BJ (cell line): Measurements from ENCODE around the gene NABP1. TPM values are rescaled to one million over a fixed set of nuclear protein-coding genes. Genes with fewer than 3 reads are reported as not detected.

ENCODE experiments used
- CTCF ChIA-PET: fragments of 350-600 bp; formaldehyde crosslinking; extraction: SDS; loops from one replicate; lab custom pipeline; 2021; ENCODE audit warnings: antibody characterized with exemption, inconsistent platforms; lab: Yijun Ruan, JAX
- POLR2A ChIA-PET: fragments of 300-600 bp; sonication (Branson Sonifier 250); formaldehyde crosslinking; extraction: SDS; loops from one replicate; lab custom pipeline; 2021; ENCODE audit warnings: antibody characterized with exemption; lab: Charles Lee
- DNase-seq: peaks from one replicate; pipeline ENCODE4 v3.0.0-alpha.2; 2011; ENCODE audit warnings: low read depth
- H3K27me3 ChIP-seq: 2 replicates; pipeline ENCODE4 v1.6.0; 2011; ENCODE audit warnings: low read length; ENCODE audit not compliant: control insufficient read depth, insufficient read depth
- H3K36me3 ChIP-seq: 2 replicates; pipeline ENCODE4 v1.5.1; 2011; ENCODE audit warnings: low read length; ENCODE audit not compliant: control insufficient read depth, insufficient read depth
- H3K4me3 ChIP-seq: 2 replicates; pipeline ENCODE4 v1.5.1; 2011; ENCODE audit warnings: low read depth, mild to moderate bottlenecking, control low read depth, low read length
- polyA plus RNA-seq: library from polyadenylated mRNA; depleted of rRNA; stranded (reverse); fragments of >200 nt; gene quantifications from 2 replicates; pipeline ENCODE4 v1.2.3, GENCODE V29; 2011
- TF ChIP-seq, protein P1 (sequence below): IDR thresholded peaks from 2 replicates; pipeline ENCODE4 v1.5.1; 2011; ENCODE audit warnings: low read depth, mild to moderate bottlenecking, control low read depth, inconsistent platforms, low read length, moderate library complexity; ENCODE audit not compliant: insufficient read depth

The NABP1 gene
- polyA plus RNA-seq, 1 experiment: 63.8 TPM

DNA sequence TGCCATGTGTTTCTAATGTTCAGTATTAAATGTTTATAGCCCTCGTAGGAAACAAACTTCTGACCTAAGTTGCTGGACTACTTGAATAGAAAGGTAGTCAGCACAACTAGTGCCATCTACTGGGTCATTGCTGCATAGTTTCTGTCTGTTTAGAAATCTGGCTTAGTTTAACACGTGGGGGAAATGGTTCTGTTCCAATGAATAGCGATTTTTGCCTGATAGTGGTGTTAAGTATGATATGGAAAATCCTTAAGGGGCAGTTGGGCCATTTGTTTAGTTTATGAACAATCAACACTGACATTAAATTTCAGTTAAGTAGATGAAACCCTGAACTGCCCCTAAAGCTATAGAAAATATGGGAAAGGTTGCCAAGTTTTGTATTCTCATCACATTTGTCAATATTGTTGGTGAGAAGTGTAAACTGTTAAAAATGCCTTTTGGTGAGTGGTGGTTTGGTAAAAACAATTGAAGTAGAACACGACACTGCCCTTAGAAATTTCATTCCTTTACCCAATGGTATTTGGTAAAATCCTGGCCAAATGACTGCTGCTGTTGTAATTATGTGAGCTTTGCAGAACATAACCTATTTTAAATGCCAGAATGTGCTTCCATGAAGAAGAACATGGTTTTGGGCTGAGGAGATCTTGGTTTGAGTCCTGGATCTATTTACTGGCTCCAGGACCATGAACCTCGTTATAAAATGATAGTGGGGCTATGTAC is 13.2 kb downstream of the NABP1 start:
- TF ChIP-seq, protein P1, sequence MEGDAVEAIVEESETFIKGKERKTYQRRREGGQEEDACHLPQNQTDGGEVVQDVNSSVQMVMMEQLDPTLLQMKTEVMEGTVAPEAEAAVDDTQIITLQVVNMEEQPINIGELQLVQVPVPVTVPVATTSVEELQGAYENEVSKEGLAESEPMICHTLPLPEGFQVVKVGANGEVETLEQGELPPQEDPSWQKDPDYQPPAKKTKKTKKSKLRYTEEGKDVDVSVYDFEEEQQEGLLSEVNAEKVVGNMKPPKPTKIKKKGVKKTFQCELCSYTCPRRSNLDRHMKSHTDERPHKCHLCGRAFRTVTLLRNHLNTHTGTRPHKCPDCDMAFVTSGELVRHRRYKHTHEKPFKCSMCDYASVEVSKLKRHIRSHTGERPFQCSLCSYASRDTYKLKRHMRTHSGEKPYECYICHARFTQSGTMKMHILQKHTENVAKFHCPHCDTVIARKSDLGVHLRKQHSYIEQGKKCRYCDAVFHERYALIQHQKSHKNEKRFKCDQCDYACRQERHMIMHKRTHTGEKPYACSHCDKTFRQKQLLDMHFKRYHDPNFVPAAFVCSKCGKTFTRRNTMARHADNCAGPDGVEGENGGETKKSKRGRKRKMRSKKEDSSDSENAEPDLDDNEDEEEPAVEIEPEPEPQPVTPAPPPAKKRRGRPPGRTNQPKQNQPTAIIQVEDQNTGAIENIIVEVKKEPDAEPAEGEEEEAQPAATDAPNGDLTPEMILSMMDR: peak; percentile 76
- DNase-seq: peak; percentile 69
- ChIA-PET POLR2A (interaction anchor here (0.8 to 1.2 kb wide), 3 partner anchors 13 to 124 kb away, joined by 3 to 4 read pairs (median 4); partner anchors contain the start of gene NABP1), CTCF (interaction anchor here (0.8 to 2.5 kb wide), 17 partner anchors 10 to 139 kb away, joined by 3 to 13 read pairs (median 4); partner anchors contain the start of gene NABP1)
- Histone ChIP-seq H3K27me3 (no peaks in the 10 kb centered on the region), H3K4me3 (no peak overlapping the region), H3K36me3 (peaks cover 5% of the 10 kb centered on the region)

DNA sequence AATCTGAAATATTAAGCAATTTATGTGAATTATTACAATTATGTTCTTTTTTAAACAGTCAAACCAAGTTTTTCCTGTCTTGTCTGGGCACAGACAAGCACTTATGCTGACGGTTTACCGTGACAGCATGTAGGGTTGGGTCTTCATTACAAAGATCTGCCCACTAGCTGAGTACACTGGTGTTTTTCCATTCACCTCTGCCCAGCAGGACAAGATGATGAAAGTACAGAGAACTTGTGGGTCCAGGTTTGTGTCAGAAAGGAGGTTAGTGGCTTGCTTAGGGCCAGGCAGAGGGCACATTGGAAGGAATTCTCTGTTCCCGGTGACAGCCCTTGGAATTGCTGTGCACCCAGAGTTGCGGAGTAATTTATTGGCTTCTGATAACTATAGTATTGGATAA is 14.0 kb downstream of the NABP1 start:
- Histone ChIP-seq H3K36me3 (peaks cover 3% of the 10 kb centered on the region; the same call in 1 of the 2 replicates), H3K4me3 (no peak overlapping the region), H3K27me3 (no peaks in the 10 kb centered on the region)
- DNase-seq: no peak
- ChIA-PET POLR2A (interaction anchor here (0.8 to 1.2 kb wide), 3 partner anchors 14 to 125 kb away, joined by 3 to 4 read pairs (median 4); partner anchors contain the start of gene NABP1), CTCF (interaction anchor here (0.8 to 2.5 kb wide), 17 partner anchors 10 to 140 kb away, joined by 3 to 13 read pairs (median 4); partner anchors contain the start of gene NABP1)
- TF ChIP-seq, protein P1: no peak

DNA sequence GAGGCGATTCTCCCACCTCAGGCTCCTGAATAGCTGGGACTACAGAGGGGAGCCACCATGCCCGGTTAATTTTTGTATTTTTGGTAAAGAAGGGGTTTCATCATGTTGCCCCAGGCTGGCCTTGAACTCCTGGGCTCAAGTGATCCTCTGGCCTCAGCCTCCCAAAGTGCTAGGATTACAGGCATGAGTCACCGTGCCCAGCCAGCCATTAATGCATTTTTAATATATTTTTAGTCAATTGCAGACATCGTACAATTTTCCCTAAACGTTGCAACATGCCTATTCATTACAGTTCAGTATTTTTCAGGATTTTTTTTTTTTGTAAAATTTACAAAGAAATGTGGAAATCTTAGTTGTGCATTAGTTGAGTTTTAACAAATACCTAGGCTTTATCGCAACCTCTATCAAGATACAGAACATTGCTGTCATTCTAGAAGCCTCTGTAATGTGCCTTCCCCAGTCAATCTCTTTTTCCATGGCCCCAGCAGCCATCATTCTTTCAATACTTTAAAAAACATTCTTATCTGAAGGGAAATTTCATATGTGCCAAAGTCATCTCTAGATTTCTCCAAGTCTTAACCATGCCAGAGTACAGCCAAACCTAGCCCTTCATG is 14.7 kb downstream of the NABP1 start:
- TF ChIP-seq, protein P1: no peak
- Histone ChIP-seq H3K27me3 (no peaks in the 10 kb centered on the region), H3K4me3 (no peak overlapping the region), H3K36me3 (0 out of 2 replicates have a peak, but pooled peaks cover 3% of the 10 kb centered on the region)
- CTCF ChIA-PET: interaction anchor here (0.6 to 2.5 kb wide), 7 partner anchors 15 to 205 kb away, joined by 3 to 11 read pairs (median 8); partner anchors contain the start of gene NABP1
- no peak for DNase-seq
- POLR2A ChIA-PET: interaction anchor here (0.6 kb wide), 1 partner anchor 49 kb away, joined by 3 read pairs; no protein-coding TSS in a partner anchor

DNA sequence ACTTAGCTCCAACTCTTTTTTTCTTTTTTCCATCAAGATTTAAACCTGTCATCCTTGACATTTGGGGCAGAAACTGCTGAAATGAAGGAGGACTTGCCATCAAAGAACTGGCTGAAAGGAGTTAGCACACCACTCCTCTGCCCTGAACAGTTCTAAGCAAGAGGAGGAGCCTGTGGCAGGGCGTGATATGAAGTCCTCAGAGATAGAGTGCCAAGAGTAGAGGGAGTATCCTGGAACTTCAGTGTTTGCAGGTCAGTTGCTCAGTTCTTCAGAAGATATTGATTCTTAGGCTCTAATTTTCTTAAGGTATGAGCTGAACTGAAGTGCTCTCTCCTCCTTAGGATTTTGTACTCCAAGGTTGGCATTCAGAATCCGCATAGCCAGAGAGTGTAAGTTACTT is 15.2 kb downstream of the NABP1 start:
- DNase-seq: no peak
- TF ChIP-seq, protein P1: no peak
- ChIA-PET CTCF (interaction anchor here (0.9 to 2.5 kb wide), 2 partner anchors 126 to 133 kb away, joined by 3 to 8 read pairs; no protein-coding TSS in a partner anchor), POLR2A (no interaction called here)
- H3K27me3 ChIP-seq: no peaks in the 10 kb centered on the region
- H3K36me3 ChIP-seq: no peaks in the 10 kb centered on the region
- H3K4me3 ChIP-seq: no peak overlapping the region

DNA sequence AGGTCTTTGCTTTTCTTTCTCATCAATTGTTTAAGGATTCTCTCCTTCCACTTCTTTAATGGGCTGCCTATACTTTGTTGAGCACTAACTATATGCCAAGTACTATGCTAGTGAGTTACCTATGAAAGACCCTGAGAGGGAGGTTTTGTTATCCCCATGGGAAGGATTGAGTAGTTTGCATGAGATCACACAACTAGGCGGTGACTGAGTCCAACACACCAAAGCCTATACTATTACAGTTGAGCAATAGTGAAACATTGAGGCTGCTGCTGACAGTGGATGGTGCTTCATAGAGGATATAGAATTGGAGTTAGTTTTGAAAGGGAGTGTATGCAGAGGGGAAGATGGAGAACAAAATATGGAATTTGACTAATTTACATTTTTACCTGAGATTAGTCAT is 15.8 kb downstream of the NABP1 start:
- ChIA-PET CTCF (interaction anchor here (0.9 kb wide), 1 partner anchor 127 kb away, joined by 3 read pairs; no protein-coding TSS in a partner anchor), POLR2A (no interaction called here)
- TF ChIP-seq, protein P1: no peak

More for the DNA sequence above, 15.8 kb downstream of the NABP1 start:
- Histone ChIP-seq H3K4me3 (no peak overlapping the region), H3K27me3 (no peaks in the 10 kb centered on the region), H3K36me3 (no peaks in the 10 kb centered on the region)
- DNase-seq: no peak
